ENCODE results near the gene AMMECR1. TPM values are rescaled to one million over a fixed set of nuclear protein-coding genes. Genes with fewer than 3 reads are reported as not detected.

AMMECR1 gene
- total and polyA plus RNA-seq, 2 of the 8 experiments (the other 6 are each of a cell fraction or from before 2014, with no cell fraction given), result 10.2 to 21.2 TPM

- TF ChIP-seq CHD7 (IDR thresholded peaks at IDR 0.05; ENCODE audit: insufficient replicate concordance, low read length), result no peak
- TF ChIP-seq CHD2 (IDR thresholded peaks at IDR 0.05; ENCODE audit: low read length), result no peak
- TF ChIP-seq CREB1 (IDR thresholded peaks at IDR 0.05), result no peak
- no peak for TF ChIP-seq PHF8 (conservative IDR thresholded peaks at IDR 0.05; ENCODE audit: low read depth, low read length)
- no peak for TF ChIP-seq USF2 (IDR thresholded peaks at IDR 0.05; ENCODE audit: low read length)
Measured at GRCh38 chrX:110173192-110174175, 144.4 kb downstream of the AMMECR1 start (continued).
